Measurements from ENCODE around the gene ZNF622.

DNA sequence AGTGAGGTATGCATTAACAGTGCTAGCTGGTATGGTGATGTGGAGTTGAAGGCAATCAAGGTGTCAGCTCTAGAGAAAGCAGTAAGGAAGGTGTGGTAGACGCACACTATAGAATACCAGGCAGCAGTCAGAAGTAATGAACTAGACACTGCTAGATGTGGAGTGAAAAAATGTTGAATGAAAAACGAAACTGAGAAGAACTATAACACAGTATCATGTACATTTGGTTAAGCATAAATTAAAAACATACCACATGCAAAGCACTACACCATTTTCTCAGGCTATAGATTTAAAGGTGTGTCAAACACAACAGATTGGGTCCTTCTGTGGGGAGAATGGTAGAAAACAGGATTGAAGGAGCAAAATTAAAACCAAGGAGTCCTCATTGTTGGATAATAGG is 15.4 kb downstream of the ZNF622 start:
- TF ChIP-seq, protein P1, sequence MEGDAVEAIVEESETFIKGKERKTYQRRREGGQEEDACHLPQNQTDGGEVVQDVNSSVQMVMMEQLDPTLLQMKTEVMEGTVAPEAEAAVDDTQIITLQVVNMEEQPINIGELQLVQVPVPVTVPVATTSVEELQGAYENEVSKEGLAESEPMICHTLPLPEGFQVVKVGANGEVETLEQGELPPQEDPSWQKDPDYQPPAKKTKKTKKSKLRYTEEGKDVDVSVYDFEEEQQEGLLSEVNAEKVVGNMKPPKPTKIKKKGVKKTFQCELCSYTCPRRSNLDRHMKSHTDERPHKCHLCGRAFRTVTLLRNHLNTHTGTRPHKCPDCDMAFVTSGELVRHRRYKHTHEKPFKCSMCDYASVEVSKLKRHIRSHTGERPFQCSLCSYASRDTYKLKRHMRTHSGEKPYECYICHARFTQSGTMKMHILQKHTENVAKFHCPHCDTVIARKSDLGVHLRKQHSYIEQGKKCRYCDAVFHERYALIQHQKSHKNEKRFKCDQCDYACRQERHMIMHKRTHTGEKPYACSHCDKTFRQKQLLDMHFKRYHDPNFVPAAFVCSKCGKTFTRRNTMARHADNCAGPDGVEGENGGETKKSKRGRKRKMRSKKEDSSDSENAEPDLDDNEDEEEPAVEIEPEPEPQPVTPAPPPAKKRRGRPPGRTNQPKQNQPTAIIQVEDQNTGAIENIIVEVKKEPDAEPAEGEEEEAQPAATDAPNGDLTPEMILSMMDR (IDR thresholded peaks at IDR 0.05; ENCODE audit: low read depth, low read length): no peak
- TF ChIP-seq POLR2A (IDR thresholded peaks at IDR 0.05; ENCODE audit: extremely low read depth, insufficient read length): no peak
- TF ChIP-seq, protein P2, sequence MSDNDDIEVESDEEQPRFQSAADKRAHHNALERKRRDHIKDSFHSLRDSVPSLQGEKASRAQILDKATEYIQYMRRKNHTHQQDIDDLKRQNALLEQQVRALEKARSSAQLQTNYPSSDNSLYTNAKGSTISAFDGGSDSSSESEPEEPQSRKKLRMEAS (IDR thresholded peaks at IDR 0.05; ENCODE audit: low read depth, low read length): no peak
- TF ChIP-seq MYC (IDR thresholded peaks at IDR 0.05; ENCODE audit: low read depth, low read length): no peak

All from NB4 (cell line).